K562 treated with DMSO at 1 percent for 12 hours (cell line): ENCODE results near the gene SAMD13. TPM values are rescaled to one million over a fixed set of nuclear protein-coding genes. Genes with fewer than 3 reads are reported as not detected.

Experiments
- total RNA-seq: library from RNA; unstranded; fragments of 300-600 nt; gene quantifications from 2 replicates; pipeline ENCODE4 v1.2.3, GENCODE V29; 2022; ENCODE audit not compliant: insufficient read depth

The SAMD13 gene, protein sequence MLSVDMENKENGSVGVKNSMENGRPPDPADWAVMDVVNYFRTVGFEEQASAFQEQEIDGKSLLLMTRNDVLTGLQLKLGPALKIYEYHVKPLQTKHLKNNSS
- total RNA-seq, result 0.86 TPM in 1 of 2 replicates, not detected in the other

DNA sequence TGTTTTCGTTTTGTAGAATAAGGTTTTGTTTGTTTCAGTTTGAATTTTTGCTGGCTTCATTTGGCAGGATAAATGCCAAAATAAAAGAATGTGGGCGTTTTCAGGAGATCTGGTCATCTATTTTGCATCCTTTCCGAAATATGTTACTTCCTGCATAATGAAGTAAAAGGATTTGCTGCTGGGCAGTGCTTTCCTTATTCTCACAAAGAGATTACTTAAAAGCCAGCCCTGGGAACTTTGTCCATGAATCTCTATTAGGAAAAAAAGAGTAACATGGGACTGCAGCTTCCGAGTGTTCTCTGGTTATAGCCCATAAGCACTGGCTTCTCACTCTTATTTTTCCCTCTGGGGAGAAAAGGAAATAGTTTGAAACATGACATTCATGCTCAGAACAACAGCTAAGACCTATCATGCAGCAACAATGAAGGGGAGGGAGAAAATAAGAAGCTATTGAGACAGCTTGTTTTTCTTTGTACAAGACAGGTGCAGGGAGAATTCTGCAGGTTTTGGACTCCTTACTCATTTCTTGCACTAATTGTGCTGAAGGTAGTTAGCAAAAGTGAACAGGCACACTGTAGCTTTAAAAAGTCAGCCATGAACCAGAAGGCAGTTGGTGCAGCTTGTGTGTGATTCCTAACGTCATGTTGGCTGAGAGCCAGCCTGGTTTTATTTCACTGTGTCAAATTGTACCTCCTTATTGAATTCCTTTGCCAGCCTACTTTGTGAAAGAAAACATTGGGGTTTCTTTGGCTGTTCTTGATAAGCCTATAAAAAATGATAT lies at the start of gene SAMD13:
TSS of gene SAMD13 (plus strand) at position 705 of the 781 bp plus-strand sequence. CDS start 1,527 bp downstream, outside the sequence.

DNA sequence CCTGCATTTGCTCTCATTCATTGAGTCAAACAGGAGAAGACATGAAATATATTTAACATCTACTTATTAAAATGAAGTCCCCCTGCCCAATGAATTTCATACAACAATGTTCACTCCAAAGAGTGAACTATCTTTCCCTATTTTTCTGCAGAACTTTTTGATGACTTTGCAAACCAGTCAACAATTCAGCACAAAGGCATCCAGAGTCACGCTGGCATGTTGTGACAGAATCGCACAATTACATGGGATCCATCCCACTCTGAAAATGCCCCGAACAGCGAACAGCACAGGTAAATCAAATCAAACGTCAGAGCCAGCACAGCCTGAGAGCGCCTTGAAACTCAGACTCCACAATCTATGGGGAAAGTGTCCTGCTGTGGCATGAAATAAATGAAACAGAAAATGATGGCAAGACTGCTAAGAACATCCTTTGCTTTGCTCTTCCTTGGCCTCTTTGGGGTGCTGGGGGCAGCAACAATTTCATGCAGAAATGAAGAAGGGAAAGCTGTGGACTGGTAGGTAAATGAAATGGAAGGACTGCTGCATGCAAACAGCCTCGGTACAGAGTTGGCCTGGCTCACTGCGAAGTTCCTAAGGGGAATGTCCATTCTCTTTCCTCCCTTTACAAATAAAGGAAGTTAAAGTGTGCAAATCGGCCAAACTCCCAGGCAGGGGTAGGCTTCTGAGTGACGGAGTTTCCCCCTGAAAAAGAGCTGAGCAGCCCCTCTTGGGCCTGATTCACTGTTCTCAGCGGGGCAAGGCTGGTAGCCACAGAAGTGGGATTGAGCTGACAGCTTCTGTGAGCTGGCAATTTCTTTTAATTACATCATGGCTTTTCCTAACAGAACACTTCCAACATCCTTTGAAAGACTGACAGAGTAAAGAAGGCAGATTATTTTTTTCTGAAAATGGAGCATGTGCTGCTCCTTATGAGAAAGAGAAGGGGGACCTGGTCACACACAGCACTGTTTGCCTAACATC lies 97.0 kb downstream of the SAMD13 start, which contains the start of gene DNASE2B:
TSS of gene DNASE2B (plus strand) at position 310 of the 981 bp plus-strand sequence. CDS start at position 391, 81 bp downstream.

Other genes with a start within 250 kb of the SAMD13 start
- 3.4 and 8.8 TPM in 2 replicates for gene PRKACB, start 157.4 kb upstream of the SAMD13 start, total RNA-seq
- gene DNASE2B, start 96.8 kb downstream of the SAMD13 start, total RNA-seq, result not detected in 2 replicates
- 37.5 and 53.3 TPM in 2 replicates for gene RPF1, start 177.6 kb downstream of the SAMD13 start, total RNA-seq
- not detected in 2 replicates for gene SPATA1, start 204.7 kb downstream of the SAMD13 start, total RNA-seq
- gene GNG5, start 204.9 kb downstream of the SAMD13 start, total RNA-seq, result 179 and 244 TPM in 2 replicates